RWPE2 (cell line): ENCODE results near the gene MSANTD3.
"Not testable (repeated sequence)": the region's sequence is repeated elsewhere in the genome, so short reads cannot be mapped to it uniquely, and the experiment has no call there.

Experiments
- ATAC-seq: fragments of 200-7000 bp; cut with Tn5 transposase; 3 replicates; pipeline ENCODE4 v1.9.1; 2021; ENCODE audit warnings: low read depth
- DNase-seq: peaks from one replicate; pipeline ENCODE4 v3.0.0-alpha.2; 2020; ENCODE audit warnings: low spot score
- H3K27ac ChIP-seq: fragments of 450-650 bp; 2 replicates; pipeline ENCODE4 v1.5.1; 2017; ENCODE audit warnings: mild to moderate bottlenecking; ENCODE audit not compliant: poor library complexity, severe bottlenecking
- H3K27me3 ChIP-seq: fragments of 250-450 bp; sonication (Bioruptor Pico); 2 replicates; pipeline ENCODE4 v1.5.1; 2021; ENCODE audit warnings: mild to moderate bottlenecking, moderate library complexity; ENCODE audit not compliant: insufficient read depth, poor library complexity, severe bottlenecking
- H3K36me3 ChIP-seq: fragments of 250-450 bp; sonication (Bioruptor Pico); 2 replicates; pipeline ENCODE4 v1.5.1; 2020; ENCODE audit warnings: low read depth, mild to moderate bottlenecking, moderate library complexity
- H3K4me1 ChIP-seq: fragments of 250-450 bp; sonication (Bioruptor Pico); 2 replicates; pipeline ENCODE4 v1.5.1; 2021; ENCODE audit warnings: mild to moderate bottlenecking, moderate library complexity; ENCODE audit not compliant: insufficient read depth, poor library complexity, severe bottlenecking
- H3K4me3 ChIP-seq: fragments of 250-450 bp; sonication (Bioruptor Pico); 2 replicates; pipeline ENCODE4 v1.5.1; 2021; ENCODE audit warnings: mild to moderate bottlenecking, moderate library complexity; ENCODE audit not compliant: severe bottlenecking
- H3K9me3 ChIP-seq: fragments of 250-450 bp; sonication (Bioruptor Pico); 2 replicates; pipeline ENCODE4 v1.5.1; 2021; ENCODE audit warnings: mild to moderate bottlenecking, moderate library complexity; ENCODE audit not compliant: severe bottlenecking
- TF ChIP-seq, protein P1 (sequence below): fragments of 450-650 bp; IDR thresholded peaks from one replicate; pipeline ENCODE4 v1.5.1; 2017; ENCODE audit warnings: mild to moderate bottlenecking, moderate library complexity; ENCODE audit not compliant: poor library complexity, severe bottlenecking

Gene MSANTD3

GRCh38 chr9:100437860-100438805 lies 11.2 kb downstream of the MSANTD3 start:
- Histone ChIP-seq H3K27me3 (no peaks in the 10 kb centered on the region), H3K4me1 (no peaks in the 10 kb centered on the region), H3K36me3 (peaks cover 39% of the 10 kb centered on the region), H3K4me3 (no peak overlapping the region), H3K9me3 (no peaks in the 10 kb centered on the region), H3K27ac (no peak overlapping the region)
- DNase-seq (peak; percentile 56), ATAC-seq (peak; percentile 60; the same call in 2 of the 3 replicates)
- TF ChIP-seq, protein P1, sequence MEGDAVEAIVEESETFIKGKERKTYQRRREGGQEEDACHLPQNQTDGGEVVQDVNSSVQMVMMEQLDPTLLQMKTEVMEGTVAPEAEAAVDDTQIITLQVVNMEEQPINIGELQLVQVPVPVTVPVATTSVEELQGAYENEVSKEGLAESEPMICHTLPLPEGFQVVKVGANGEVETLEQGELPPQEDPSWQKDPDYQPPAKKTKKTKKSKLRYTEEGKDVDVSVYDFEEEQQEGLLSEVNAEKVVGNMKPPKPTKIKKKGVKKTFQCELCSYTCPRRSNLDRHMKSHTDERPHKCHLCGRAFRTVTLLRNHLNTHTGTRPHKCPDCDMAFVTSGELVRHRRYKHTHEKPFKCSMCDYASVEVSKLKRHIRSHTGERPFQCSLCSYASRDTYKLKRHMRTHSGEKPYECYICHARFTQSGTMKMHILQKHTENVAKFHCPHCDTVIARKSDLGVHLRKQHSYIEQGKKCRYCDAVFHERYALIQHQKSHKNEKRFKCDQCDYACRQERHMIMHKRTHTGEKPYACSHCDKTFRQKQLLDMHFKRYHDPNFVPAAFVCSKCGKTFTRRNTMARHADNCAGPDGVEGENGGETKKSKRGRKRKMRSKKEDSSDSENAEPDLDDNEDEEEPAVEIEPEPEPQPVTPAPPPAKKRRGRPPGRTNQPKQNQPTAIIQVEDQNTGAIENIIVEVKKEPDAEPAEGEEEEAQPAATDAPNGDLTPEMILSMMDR, result peak; percentile 95

- Histone ChIP-seq H3K27me3 (no peaks in the 10 kb centered on the region), H3K27ac (no peak overlapping the region), H3K36me3 (peaks cover 45% of the 10 kb centered on the region), H3K9me3 (no peaks in the 10 kb centered on the region), H3K4me1 (no peaks in the 10 kb centered on the region), H3K4me3 (no peak overlapping the region)
- DNase-seq (no peak), ATAC-seq (no peak)
- TF ChIP-seq, protein P1, result no peak
Measured at GRCh38 chr9:100440071-100440470, 13.1 kb downstream of the MSANTD3 start.

GRCh38 chr9:100440487-100440886 lies 13.5 kb downstream of the MSANTD3 start:
- H3K4me3 ChIP-seq, H3K4me1 ChIP-seq, H3K27ac ChIP-seq, H3K9me3 ChIP-seq, DNase-seq, ATAC-seq, H3K27me3 ChIP-seq: not testable (repeated sequence)
- H3K36me3 ChIP-seq, result peaks cover 47% of the 10 kb centered on the region

DNA sequence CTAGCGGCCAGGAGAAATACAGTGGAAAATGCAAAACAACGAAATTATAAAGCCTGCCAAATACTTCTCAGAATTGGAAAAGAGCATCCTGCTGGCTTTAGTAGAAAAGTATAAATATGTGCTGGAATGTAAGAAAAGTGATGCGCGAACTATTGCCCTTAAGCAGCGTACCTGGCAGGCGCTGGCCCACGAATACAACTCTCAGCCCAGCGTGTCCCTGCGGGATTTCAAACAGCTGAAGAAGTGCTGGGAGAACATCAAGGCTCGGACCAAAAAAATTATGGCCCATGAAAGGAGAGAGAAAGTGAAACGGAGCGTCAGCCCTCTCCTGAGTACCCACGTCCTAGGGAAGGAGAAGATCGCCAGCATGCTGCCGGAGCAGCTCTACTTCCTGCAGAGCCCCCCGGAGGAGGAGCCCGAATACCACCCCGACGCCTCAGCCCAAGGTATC lies 15.0 kb downstream of the MSANTD3 start:
- no peaks in the 10 kb centered on the region for H3K4me1 ChIP-seq
- H3K4me3 ChIP-seq, result no peak overlapping the region
- no peaks in the 10 kb centered on the region for H3K27me3 ChIP-seq
- TF ChIP-seq, protein P1, result no peak
- H3K9me3 ChIP-seq, result no peaks in the 10 kb centered on the region
- DNase-seq (no peak), ATAC-seq (no peak)
- no peak overlapping the region for H3K27ac ChIP-seq
- peaks cover 52% of the 10 kb centered on the region for H3K36me3 ChIP-seq

DNA sequence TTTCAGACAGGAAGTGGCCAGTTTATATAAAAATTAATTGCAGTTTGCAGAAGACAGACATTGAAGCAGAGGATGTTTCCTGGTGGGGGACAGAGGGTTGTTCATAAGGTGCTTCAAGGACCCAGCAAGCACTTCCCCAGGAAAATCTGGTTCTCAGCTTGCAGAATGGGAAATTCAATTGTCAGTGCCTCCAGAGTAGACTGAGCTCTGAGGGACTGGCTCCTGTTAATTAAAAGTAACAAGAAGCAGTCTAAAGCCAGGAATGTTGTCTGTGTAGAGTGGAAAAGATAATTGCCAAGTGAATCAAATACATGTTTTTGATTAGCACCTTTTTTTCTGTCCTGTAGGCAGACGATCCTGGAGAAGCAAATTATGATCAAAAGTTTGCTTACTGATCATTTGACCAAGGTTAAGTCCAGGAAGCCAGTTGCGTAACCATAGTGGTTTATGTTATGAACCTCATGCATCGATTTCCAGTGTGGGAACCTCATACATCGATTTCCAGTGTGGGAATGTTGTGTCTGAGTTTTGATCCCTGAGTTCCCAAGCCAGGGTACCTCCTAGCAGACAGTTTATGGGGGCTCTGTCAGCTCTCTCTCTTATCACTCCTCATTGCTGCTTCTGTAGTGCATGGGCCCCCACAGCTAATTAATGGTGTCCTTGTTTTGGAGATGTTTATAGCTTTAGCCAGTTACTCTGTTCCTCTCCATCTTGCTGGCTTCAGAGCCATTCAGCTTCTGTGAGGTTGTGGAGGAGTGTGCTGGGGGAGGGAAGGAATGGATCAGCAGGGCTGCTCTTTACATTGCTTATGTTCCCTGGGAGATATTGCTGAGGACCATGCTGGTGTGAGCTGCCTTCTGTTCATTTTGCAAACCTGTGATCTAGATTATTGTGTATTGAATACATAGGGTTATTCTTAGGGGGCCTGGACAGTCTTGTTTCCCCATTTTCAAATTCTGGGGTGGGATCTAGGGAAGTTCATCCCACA lies 17.1 kb downstream of the MSANTD3 start:
- TF ChIP-seq, protein P1, result no peak
- Histone ChIP-seq H3K27ac (no peak overlapping the region), H3K4me3 (no peak overlapping the region), H3K9me3 (no peaks in the 10 kb centered on the region), H3K36me3 (peaks cover 65% of the 10 kb centered on the region), H3K4me1 (no peaks in the 10 kb centered on the region), H3K27me3 (no peaks in the 10 kb centered on the region)
- DNase-seq, result no peak
- ATAC-seq, result no peak
